ENCODE results near the gene GPR12.
A peak's percentile ranks its signal among the peaks of the same experiment; 100 is the strongest.

- no peak for TF ChIP-seq CTCF (optimal IDR thresholded peaks at IDR 0.05 in 1 of 3, IDR thresholded peaks at IDR 0.05 in 1 of 3, conservative IDR thresholded peaks at IDR 0.05 in 1 of 3; ENCODE audit: extremely low read depth in 1 of 3, insufficient read depth in 2 of 3, low read length in 3 of 3)
- peak; percentile 73 for TF ChIP-seq EZH2 (IDR thresholded peaks at IDR 0.05; ENCODE audit: low read length)
Observed at GRCh38 chr13:26742691-26743358, 17.8 kb downstream of the GPR12 start.

Measured in keratinocyte (primary cell).